ENCODE results near the gene SLC12A6. TPM values are rescaled to one million over a fixed set of nuclear protein-coding genes. Genes with fewer than 3 reads are reported as not detected.

Gene SLC12A6
- total and polyA plus RNA-seq, 2 of the 13 experiments (the other 11 are each of a cell fraction or from before 2014, with no cell fraction given), result 15.2 to 30.1 TPM

DNA sequence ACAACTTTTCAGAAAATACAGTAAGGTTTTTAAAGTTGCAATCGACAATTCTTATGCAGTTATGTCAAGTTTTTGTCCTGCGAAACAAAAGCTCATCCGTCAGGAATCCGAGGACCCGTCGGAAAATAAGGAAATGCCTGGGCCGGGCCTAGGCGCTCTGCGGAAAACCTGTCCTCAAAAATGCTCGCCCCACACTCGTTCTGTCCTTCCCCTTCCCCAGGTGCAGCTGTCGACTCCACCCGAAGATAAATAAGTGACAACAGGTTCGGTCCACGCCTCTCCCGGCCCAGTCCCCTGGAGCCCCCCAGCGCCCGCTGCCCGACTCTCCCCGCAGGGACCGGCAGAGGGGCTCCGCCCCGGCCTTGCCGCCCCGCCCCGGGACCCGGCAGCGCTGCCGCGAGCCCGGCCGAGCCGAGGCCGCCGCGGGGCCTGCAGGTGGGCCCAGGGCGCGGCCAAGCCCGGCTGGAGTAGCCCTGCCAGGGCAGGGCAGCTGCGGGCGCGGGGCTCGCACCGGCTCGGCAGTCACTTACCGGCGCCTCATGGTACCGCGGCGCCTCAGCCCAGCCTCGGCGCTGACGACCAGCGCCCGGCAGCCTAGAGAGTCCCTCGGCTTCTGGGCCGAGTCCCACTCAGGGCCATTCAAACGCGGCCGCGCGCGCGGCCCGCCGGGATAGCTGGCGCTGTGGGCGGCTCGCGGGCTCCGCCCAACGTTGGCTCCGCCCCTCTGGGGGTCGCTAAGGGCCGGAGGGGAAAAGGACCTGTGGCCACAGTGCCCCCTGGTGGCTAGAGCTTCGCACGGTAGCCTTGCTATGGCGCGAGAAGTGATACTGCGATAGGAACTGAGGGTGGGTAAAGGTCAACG is 127.9 kb downstream of the SLC12A6 start, which contains the start of gene KATNBL1 (continued):
- no peak for TF ChIP-seq SNRNP70 (IDR thresholded peaks at IDR 0.05; ENCODE audit: low read depth, low read length)
- peak; percentile 22; the same call in 1 of the 2 replicates for TF ChIP-seq PHF21A (CRISPR knock-in tag; IDR thresholded peaks at IDR 0.05)
- TF ChIP-seq, protein P1, sequence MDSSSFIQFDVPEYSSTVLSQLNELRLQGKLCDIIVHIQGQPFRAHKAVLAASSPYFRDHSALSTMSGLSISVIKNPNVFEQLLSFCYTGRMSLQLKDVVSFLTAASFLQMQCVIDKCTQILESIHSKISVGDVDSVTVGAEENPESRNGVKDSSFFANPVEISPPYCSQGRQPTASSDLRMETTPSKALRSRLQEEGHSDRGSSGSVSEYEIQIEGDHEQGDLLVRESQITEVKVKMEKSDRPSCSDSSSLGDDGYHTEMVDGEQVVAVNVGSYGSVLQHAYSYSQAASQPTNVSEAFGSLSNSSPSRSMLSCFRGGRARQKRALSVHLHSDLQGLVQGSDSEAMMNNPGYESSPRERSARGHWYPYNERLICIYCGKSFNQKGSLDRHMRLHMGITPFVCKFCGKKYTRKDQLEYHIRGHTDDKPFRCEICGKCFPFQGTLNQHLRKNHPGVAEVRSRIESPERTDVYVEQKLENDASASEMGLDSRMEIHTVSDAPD (CRISPR knock-in tag; IDR thresholded peaks at IDR 0.05), result no peak
- TF ChIP-seq RARA (CRISPR knock-in tag; IDR thresholded peaks at IDR 0.05), result peak; percentile 49; the same call in 1 of the 2 replicates
- TF ChIP-seq PAWR (CRISPR knock-in tag; IDR thresholded peaks at IDR 0.05; ENCODE audit: borderline replicate concordance), result no peak
- no peak for TF ChIP-seq PAF1 (CRISPR knock-in tag; IDR thresholded peaks at IDR 0.05)
- TF ChIP-seq PPARG (CRISPR knock-in tag; conservative IDR thresholded peaks at IDR 0.05), result peak; percentile 84
- TF ChIP-seq GATAD1 (CRISPR knock-in tag; IDR thresholded peaks at IDR 0.05), result peak; percentile 73
- TF ChIP-seq ZFP90 (CRISPR knock-in tag; IDR thresholded peaks at IDR 0.05; ENCODE audit: borderline replicate concordance), result peak; percentile 40; the same call in 1 of the 2 replicates
- TF ChIP-seq, protein P2, sequence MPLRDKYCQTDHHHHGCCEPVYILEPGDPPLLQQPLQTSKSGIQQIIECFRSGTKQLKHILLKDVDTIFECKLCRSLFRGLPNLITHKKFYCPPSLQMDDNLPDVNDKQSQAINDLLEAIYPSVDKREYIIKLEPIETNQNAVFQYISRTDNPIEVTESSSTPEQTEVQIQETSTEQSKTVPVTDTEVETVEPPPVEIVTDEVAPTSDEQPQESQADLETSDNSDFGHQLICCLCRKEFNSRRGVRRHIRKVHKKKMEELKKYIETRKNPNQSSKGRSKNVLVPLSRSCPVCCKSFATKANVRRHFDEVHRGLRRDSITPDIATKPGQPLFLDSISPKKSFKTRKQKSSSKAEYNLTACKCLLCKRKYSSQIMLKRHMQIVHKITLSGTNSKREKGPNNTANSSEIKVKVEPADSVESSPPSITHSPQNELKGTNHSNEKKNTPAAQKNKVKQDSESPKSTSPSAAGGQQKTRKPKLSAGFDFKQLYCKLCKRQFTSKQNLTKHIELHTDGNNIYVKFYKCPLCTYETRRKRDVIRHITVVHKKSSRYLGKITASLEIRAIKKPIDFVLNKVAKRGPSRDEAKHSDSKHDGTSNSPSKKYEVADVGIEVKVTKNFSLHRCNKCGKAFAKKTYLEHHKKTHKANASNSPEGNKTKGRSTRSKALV (CRISPR knock-in tag; IDR thresholded peaks at IDR 0.05), result peak; percentile 62; the same call in 1 of the 2 replicates
- TF ChIP-seq DNMT1 (CRISPR knock-in tag; IDR thresholded peaks at IDR 0.05), result no peak
- TF ChIP-seq ARNTL (CRISPR knock-in tag; IDR thresholded peaks at IDR 0.05), result no peak
- TF ChIP-seq EZH2 (conservative IDR thresholded peaks at IDR 0.05; ENCODE audit: low read depth, low read length), result no peak
- no peak for TF ChIP-seq ZBTB20 (CRISPR knock-in tag; IDR thresholded peaks at IDR 0.05; ENCODE audit: borderline replicate concordance, low read depth)
- peak; percentile 84 for TF ChIP-seq TAF1 (CRISPR knock-in tag; IDR thresholded peaks at IDR 0.05)
- TF ChIP-seq CBFB (CRISPR knock-in tag; IDR thresholded peaks at IDR 0.05), result peak; percentile 23; the same call in 1 of the 2 replicates
- TF ChIP-seq ZNF768 (CRISPR knock-in tag; IDR thresholded peaks at IDR 0.05), result peak; percentile 59; the same call in 1 of the 2 replicates
- TF ChIP-seq, protein P3, sequence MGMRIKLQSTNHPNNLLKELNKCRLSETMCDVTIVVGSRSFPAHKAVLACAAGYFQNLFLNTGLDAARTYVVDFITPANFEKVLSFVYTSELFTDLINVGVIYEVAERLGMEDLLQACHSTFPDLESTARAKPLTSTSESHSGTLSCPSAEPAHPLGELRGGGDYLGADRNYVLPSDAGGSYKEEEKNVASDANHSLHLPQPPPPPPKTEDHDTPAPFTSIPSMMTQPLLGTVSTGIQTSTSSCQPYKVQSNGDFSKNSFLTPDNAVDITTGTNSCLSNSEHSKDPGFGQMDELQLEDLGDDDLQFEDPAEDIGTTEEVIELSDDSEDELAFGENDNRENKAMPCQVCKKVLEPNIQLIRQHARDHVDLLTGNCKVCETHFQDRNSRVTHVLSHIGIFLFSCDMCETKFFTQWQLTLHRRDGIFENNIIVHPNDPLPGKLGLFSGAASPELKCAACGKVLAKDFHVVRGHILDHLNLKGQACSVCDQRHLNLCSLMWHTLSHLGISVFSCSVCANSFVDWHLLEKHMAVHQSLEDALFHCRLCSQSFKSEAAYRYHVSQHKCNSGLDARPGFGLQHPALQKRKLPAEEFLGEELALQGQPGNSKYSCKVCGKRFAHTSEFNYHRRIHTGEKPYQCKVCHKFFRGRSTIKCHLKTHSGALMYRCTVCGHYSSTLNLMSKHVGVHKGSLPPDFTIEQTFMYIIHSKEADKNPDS (CRISPR knock-in tag; IDR thresholded peaks at IDR 0.05), result 0 out of 2 replicates have a peak, but pooled peaks have one; percentile 35
- peak; percentile 51 for TF ChIP-seq FOSL2 (CRISPR knock-in tag; IDR thresholded peaks at IDR 0.05)
- TF ChIP-seq, protein P4, sequence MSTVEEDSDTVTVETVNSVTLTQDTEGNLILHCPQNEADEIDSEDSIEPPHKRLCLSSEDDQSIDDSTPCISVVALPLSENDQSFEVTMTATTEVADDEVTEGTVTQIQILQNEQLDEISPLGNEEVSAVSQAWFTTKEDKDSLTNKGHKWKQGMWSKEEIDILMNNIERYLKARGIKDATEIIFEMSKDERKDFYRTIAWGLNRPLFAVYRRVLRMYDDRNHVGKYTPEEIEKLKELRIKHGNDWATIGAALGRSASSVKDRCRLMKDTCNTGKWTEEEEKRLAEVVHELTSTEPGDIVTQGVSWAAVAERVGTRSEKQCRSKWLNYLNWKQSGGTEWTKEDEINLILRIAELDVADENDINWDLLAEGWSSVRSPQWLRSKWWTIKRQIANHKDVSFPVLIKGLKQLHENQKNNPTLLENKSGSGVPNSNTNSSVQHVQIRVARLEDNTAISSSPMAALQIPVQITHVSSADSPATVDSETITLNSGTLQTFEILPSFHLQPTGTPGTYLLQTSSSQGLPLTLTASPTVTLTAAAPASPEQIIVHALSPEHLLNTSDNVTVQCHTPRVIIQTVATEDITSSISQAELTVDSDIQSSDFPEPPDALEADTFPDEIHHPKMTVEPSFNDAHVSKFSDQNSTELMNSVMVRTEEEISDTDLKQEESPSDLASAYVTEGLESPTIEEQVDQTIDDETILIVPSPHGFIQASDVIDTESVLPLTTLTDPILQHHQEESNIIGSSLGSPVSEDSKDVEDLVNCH (CRISPR knock-in tag; IDR thresholded peaks at IDR 0.05), result no peak

Measured in HepG2 (cell line).